ENCODE measurements around the gene AFAP1. TPM values are rescaled to one million over a fixed set of nuclear protein-coding genes. Genes with fewer than 3 reads are reported as not detected.

The AFAP1 gene
- total and polyA plus RNA-seq, 2 of the 4 experiments (the other 2 are of a cell fraction) = 48.2 to 80.9 TPM

DNA sequence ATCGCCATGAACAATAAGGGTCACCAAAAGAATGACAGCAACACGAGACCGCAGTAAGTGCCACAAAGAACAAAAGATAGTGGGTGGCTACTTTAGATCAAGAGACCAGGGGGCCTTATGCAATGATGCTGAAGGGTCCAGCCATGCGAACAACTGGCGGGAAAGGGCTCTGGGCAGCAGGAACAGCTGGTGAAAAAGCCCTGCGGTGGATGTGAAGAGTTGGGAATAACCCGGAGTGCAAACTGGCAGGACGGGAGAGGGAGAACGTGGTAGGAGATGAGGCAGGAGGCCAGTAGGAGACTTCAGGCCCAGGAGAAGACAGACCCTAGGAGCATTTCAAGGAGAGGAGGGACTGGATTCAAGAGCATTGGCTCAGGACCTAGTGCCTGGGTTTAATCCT lies 120.2 kb downstream of the AFAP1 start:
- Histone ChIP-seq H4K91ac (ENCODE audit: insufficient read depth, low read depth, low read length) (no peak overlapping the region), H4K20me1 (ENCODE audit: insufficient read depth, low read length) (peaks cover 11% of the 10 kb centered on the region), H2AK5ac (ENCODE audit: low read depth, low read length) (no peak overlapping the region), H2BK20ac (ENCODE audit: low read depth, low read length) (no peak overlapping the region), H3K9ac (ENCODE audit: low read depth, low read length) (no peak overlapping the region), H2AFZ (replicated peaks; ENCODE audit: low read length, poor library complexity) (no peak overlapping the region), H2BK5ac (ENCODE audit: low read depth, low read length, poor library complexity, severe bottlenecking) (no peak overlapping the region), H3K4me2 (ENCODE audit: low read depth, low read length) (no peak overlapping the region), H3K36me3 (ENCODE audit: control insufficient read depth, insufficient read depth, low read length) (peaks cover 62% of the 10 kb centered on the region), H3K79me1 (ENCODE audit: low read depth in 1 of 2, low read length in 2 of 2) (peaks cover 52 to 91% of the 10 kb centered on the region in 2 experiments), H3K4ac (ENCODE audit: low read depth, low read length) (no peak overlapping the region), H2BK15ac (ENCODE audit: low read depth, low read length) (no peak overlapping the region), H2BK120ac (ENCODE audit: low read depth, low read length) (no peak overlapping the region), H3K56ac (ENCODE audit: extremely low read depth, insufficient read depth, low read length) (no peak overlapping the region), H3K14ac (replicated peaks; ENCODE audit: low read depth, low read length) (no peak overlapping the region), H3K23ac (ENCODE audit: low read depth, low read length) (peak overlapping the region; percentile 36; the same call in 1 of the 2 replicates), H3K18ac (ENCODE audit: low read depth, low read length) (no peak overlapping the region), H3K27ac (ENCODE audit: insufficient read depth, low read length) (no peak overlapping the region), H4K5ac (ENCODE audit: low read depth, low read length) (no peak overlapping the region), H3K4me1 (ENCODE audit: control insufficient read depth, insufficient read depth, low read length) (peaks cover 40% of the 10 kb centered on the region), H3K4me3 (ENCODE audit: insufficient read depth, low read depth, low read length) (no peak overlapping the region), H2AK9ac (replicated peaks; ENCODE audit: low read depth, low read length, poor library complexity) (no peak overlapping the region), H3K9me3 (ENCODE audit: control insufficient read depth, insufficient read depth, low read length) (no peaks in the 10 kb centered on the region), H3K27me3 (ENCODE audit: control insufficient read depth, insufficient read depth, low read length) (no peaks in the 10 kb centered on the region), H4K8ac (ENCODE audit: low read depth in 2 of 2, low read length in 2 of 2) (no peak overlapping the region), H3K9me1 (ENCODE audit: insufficient read depth, low read length) (peaks cover 38% of the 10 kb centered on the region)
- CTCF ChIA-PET = interaction anchor here (0.9 kb wide), 1 partner anchor 17 kb away, joined by 7 read pairs; no protein-coding TSS in a partner anchor
- in situ Hi-C loops (cut with MboI; ENCODE audit: low sequenced_read_pairs) = no loop called here
- intact Hi-C loops (cut with micrococcal nuclease) = no loop called here
- POLR2A ChIA-PET (ENCODE audit: unreplicated experiment) = no interaction called here
- no TSS peak for BruUV-seq (replicated peaks)
- ATAC-seq (ENCODE audit: low read depth) = no peak
- dilution Hi-C loops (cut with HindIII; ENCODE audit: low sequenced_read_pairs, unreplicated experiment) = no loop called here
- TF ChIP-seq SMC3 (IDR thresholded peaks at IDR 0.05; ENCODE audit: low read depth, low read length) (no peak), RCOR1 (IDR thresholded peaks at IDR 0.05; ENCODE audit: insufficient replicate concordance, low read length) (no peak), MXI1 (IDR thresholded peaks at IDR 0.05; ENCODE audit: borderline replicate concordance, low read depth, low read length) (no peak), RAD21 (IDR thresholded peaks at IDR 0.05; ENCODE audit: low read length) (no peak), MAFK (IDR thresholded peaks at IDR 0.05; ENCODE audit: low read depth, low read length) (no peak), POLR2A (IDR thresholded peaks at IDR 0.05; ENCODE audit: low read depth, low read length) (no peak), FOS (IDR thresholded peaks at IDR 0.05; ENCODE audit: low read depth, low read length) (no peak)
- TF ChIP-seq, protein P1, sequence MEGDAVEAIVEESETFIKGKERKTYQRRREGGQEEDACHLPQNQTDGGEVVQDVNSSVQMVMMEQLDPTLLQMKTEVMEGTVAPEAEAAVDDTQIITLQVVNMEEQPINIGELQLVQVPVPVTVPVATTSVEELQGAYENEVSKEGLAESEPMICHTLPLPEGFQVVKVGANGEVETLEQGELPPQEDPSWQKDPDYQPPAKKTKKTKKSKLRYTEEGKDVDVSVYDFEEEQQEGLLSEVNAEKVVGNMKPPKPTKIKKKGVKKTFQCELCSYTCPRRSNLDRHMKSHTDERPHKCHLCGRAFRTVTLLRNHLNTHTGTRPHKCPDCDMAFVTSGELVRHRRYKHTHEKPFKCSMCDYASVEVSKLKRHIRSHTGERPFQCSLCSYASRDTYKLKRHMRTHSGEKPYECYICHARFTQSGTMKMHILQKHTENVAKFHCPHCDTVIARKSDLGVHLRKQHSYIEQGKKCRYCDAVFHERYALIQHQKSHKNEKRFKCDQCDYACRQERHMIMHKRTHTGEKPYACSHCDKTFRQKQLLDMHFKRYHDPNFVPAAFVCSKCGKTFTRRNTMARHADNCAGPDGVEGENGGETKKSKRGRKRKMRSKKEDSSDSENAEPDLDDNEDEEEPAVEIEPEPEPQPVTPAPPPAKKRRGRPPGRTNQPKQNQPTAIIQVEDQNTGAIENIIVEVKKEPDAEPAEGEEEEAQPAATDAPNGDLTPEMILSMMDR (conservative IDR thresholded peaks at IDR 0.05; ENCODE audit: low read depth, low read length) = no peak
- TF ChIP-seq, protein P2, sequence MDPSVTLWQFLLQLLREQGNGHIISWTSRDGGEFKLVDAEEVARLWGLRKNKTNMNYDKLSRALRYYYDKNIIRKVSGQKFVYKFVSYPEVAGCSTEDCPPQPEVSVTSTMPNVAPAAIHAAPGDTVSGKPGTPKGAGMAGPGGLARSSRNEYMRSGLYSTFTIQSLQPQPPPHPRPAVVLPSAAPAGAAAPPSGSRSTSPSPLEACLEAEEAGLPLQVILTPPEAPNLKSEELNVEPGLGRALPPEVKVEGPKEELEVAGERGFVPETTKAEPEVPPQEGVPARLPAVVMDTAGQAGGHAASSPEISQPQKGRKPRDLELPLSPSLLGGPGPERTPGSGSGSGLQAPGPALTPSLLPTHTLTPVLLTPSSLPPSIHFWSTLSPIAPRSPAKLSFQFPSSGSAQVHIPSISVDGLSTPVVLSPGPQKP (IDR thresholded peaks at IDR 0.05; ENCODE audit: borderline replicate concordance, low read depth, low read length) = no peak
- TF ChIP-seq, protein P3, sequence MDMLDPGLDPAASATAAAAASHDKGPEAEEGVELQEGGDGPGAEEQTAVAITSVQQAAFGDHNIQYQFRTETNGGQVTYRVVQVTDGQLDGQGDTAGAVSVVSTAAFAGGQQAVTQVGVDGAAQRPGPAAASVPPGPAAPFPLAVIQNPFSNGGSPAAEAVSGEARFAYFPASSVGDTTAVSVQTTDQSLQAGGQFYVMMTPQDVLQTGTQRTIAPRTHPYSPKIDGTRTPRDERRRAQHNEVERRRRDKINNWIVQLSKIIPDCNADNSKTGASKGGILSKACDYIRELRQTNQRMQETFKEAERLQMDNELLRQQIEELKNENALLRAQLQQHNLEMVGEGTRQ (IDR thresholded peaks at IDR 0.05; ENCODE audit: low read depth, low read length) = no peak
- no peak for DNase-seq
- 94% methylated on average over 3 of the region's 9 CpGs; no CpG with 5 or more reads in 1 of the 2 experiments for WGBS, 2 experiments (ENCODE audit: extremely low coverage in 2 of 2, insufficient read length in 1 of 2)

Data from IMR-90 (cell line).